HG03457 (cell line): ENCODE measurements around the gene TXNRD1.
"Not testable (repeated sequence)": the region's sequence is repeated elsewhere in the genome, so short reads cannot be mapped to it uniquely, and the experiment has no call there.

Experiments used
- ATAC-seq: cut with Tn5 transposase; IDR thresholded peaks from one replicate; pipeline ENCODE4 v1.9.1; 2021; ENCODE audit warnings: moderate number of reproducible peaks; ENCODE audit not compliant: unreplicated experiment

Gene TXNRD1

GRCh38 chr12:104215638-104216297, at the start of gene TXNRD1:
Gene TXNRD1 (plus strand): TSS chr12:104215779. CDS start chr12:104215803, 24 bp downstream.
- ATAC-seq = peak; percentile 84

- no peak for ATAC-seq
Measured at GRCh38 chr12:104165801-104166200, 49.8 kb upstream of the TXNRD1 start.

DNA sequence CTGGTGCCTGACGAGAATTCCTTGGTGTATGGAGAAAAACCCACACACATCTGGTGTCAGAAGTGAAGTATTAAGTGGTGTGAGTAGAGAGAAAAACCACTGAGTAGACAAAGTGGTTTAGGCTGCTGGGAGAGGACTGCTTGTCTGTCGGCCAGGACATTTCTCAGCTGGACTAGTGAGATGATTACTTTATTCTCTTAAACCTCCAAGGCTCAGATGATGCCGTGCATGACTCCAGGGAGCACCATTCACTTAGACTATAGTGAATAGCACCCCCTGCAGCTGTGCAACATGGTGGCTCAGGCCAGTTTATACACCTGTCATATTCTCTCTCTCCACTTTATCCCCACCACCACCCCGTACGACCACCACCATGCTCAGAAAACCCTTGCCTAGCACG, 49.1 kb upstream of the TXNRD1 start:
- ATAC-seq = no peak

DNA sequence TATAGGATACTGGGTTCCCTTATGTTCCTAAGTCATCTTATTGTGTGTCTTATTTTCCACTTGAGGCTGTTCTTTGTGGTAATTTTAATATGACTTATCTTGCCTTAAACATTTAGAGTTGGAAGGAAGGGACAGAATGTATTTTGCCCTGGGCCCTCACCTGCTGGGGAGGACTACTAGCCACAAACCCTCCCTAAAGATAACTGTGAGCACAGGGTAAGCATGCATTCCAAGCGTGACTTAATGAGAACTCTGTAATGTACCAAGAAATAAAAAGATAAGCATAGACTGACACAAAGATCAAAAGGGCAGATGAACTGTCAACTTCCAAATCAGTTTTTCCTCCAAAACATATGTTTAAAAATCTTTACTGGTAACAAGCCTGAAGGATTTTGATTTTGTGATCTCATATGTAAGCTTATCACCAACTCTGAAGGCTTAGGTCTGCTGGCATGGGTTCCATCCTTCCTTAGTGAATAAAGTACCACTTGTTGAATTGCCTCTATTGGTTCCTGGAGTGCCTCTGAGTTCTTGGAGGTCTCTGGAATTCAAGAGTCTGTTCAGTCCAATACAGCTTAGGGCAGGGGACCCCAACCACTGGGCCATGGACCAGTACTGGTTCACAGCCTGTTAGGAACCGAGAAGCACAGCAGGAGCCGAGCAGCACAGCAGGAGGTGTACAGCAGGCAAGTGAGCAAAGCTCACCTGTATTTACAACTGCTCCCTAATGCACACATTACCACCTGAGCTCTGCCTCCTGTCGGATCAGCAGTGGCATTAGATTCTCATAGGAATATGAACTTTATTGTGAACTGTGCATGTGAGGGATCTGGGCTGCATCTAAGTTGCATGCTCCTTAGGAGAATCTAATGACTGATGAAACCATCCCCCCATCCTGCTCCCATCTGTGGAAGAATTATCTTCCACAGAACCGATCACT, 47.8 kb upstream of the TXNRD1 start:
- ATAC-seq = no peak

DNA sequence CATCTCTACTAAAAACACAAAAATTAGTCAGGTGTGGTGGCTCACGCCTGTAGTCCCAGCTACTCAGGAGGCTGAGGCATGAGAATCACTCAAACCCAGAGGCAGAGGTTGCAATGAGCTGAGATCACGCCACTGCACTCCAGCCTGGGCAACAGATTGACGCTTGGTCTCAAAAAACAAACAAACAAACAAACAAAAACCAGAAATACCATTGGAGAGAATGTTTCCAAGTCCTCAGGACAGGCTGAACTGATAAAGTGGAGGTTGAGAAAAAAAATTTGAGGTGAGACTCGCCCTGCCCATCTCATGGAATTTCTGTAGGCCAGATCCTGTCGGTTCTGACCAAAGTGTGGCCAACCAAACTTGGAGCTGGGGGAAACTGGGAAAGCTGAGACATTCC, 47.0 kb upstream of the TXNRD1 start:
- no peak for ATAC-seq

- ATAC-seq = no peak
Measured at GRCh38 chr12:104171785-104172569, 43.6 kb upstream of the TXNRD1 start.

- no peak for ATAC-seq
Measured at GRCh38 chr12:104172570-104172947, 43.0 kb upstream of the TXNRD1 start.

DNA sequence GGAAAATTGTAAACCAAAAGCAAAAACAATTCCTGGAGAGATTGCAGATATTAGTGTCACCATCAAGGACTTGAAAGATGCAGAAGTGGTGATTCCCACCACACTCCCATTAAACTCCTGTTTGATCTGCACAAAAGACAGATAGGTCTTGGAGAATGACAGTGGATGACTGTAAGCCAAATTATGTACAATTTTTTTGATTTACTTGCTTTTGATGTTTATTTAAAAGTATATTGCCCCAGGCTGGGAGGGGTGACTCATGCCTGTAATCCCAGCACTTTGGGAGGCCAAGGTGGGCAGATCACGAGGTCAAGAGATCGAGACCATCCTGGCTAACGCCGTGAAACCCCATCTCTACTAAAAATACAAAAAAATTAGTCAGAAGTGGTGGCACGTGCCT, 41.8 kb upstream of the TXNRD1 start:
- ATAC-seq = not testable (repeated sequence)

DNA sequence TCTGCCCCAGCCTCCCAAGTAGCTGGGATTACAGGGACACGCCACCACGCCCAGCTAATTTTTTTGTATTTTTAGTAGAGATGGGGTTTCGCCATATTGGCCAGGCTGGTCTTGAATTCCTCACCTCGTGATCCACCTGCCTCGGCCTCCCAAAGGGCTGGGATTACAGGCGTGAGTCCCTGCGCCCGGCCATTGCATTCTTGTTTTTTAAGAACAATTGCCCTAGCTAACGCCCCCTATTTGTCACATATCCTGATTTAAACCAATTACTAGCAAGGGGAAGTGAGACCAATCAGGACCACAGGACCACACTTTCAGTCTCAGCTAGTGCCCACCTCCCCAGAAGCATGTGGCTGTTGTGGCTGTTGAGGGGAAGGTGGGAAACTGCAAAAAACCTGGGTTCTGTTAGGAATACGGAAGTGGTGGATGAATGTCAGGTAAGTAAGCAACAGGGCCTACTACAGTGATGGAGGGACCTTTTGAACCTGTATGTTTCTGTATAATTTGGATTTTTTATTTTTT, 39.8 kb upstream of the TXNRD1 start:
- no peak for ATAC-seq

- ATAC-seq = no peak
Measured at GRCh38 chr12:104177336-104177662, 38.3 kb upstream of the TXNRD1 start.

DNA sequence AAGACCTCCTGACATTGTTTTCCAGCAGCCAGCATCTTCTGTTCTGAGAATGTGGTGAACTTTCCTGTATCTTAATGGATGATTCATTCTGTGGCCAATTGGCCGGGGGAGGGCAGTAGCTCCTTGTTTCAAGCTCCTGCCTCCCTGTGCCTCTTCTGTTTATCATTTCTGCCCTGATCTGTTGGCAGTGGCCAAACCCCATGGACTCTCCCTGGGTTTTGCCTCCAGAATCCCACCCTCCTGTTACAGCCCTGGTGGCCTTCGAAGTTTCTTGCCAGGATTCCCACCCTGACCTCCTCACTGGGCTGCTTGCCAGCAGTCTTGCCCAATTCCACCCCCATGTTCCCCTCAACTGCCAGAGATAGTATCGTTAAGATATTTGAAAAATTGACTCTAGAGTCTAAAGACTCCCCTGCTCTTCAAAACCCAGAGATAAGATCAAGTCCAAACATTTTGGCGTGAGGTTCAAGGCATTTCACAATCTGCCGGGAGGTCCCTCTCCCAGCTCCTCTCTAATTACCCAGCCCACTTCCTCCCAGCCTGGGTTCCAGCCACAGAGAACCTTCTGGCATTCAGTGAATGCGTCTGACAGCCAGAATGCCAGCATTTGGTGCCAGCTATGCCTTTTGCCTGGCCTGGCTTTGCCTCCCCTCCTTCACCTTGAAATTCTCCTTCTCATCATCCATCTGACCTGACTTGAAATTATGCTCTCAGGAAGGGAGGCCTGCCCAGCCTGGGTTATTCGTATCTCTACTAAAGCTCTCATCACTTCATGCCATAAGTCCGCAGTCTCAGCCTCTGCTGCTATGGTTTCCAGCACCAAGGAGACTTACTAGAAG, 37.7 kb upstream of the TXNRD1 start:
- ATAC-seq = no peak

DNA sequence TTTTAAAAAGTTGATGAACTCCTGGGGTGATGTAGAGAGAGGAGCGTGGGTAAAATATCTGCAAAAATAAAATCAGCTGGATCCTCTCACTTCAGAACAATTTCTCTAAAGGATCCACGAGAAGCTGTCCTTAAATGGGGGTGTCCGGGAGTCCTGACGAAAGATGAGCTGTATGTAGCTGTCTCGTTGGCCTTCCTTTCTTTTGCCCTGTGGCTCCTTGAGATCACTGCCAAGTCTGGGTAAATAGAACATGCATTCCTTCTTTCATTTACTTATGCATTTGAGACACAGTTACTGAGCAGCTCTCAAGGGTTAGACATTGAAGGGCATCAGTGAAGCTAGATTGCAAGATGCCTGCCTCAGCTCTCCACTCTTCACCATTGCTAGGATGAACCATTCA, 35.2 kb upstream of the TXNRD1 start:
- ATAC-seq = no peak

GRCh38 chr12:104181313-104181712, 34.3 kb upstream of the TXNRD1 start:
- ATAC-seq = no peak

DNA sequence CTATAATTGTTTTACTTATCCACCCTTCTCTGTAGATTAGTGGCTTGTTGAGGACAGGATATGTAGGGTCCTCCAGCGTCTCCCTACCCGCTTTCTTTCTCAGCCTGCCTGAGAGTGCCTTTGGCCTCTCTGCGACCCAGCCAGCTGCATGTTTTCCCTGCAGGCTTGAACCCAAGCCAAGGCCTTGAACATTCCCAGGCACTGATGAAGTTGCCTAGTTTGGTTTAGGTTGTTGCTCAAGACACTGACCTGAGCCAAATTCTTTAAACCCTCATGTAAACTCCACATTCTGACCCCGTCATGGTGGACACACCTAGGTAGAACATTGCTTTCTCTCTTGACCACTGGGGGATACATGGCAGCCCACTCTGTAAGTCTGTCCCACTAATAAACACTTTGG, 33.4 kb upstream of the TXNRD1 start:
- ATAC-seq = no peak

GRCh38 chr12:104182621-104183378, 32.8 kb upstream of the TXNRD1 start:
- ATAC-seq = no peak

DNA sequence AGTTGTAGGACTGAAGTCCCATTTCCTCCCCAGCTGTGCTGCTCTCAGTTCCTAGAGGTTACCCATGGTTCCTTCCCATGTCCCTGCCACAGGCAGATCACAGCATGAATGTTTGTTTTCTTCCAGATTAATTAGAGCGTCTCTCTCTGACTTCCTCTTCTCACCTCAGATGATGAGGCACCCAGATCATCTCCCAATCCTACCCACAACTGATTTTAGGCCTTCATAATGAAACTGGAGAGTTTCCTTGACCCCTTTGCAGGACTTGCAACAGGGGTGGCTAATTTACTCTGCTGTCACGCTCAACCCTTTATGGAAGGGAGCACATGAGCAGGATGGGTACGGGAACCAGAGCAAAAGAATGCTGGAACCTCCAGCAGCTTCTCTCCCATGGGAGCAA, 32.1 kb upstream of the TXNRD1 start:
- no peak for ATAC-seq

- ATAC-seq = no peak
Measured at GRCh38 chr12:104187446-104188155, 28.0 kb upstream of the TXNRD1 start.

GRCh38 chr12:104188534-104188933, 27.0 kb upstream of the TXNRD1 start:
- ATAC-seq = no peak

DNA sequence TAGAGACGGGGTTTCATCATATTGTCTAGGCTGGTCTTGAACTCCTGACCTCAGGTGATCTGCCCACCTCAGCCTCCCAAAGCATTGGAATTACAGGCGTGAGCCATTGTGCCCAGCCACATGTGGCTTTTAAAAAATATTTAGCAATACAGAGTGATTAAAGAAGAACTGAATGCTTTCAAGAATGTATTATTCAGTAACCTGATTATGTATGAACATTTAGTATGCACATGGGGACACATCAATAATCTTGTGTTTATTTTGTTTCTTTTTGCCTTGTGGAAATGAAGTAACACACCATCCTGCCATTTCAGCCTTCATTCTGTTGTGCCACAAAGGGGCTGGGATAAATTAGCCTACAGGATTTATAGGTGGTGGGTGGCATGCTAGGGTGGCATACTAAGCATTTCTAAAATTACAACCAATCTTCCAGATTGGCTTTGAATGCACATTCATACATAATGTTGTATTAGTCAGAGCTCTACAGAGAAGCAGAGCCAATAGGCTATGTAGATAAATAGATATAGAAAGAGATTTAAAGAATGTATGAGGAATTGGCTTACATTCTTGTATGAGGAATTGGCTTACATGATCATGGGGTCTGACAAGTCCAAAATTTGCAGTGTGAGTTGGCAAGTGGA, 25.5 kb upstream of the TXNRD1 start:
- ATAC-seq = no peak
